K562 (cell line): Measurements from ENCODE around the gene HOXC12. TPM values are rescaled to one million over a fixed set of nuclear protein-coding genes. Genes with fewer than 3 reads are reported as not detected.
A peak's percentile ranks its signal among the peaks of the same experiment; 100 is the strongest.

Experiments used
- ATAC-seq: fragments of 200-7000 bp; cut with Tn5 transposase; 3 replicates; pipeline ENCODE4 v1.9.1; 2020; ENCODE audit warnings: moderate library complexity
- BruUV-seq: library from RNA; stranded (reverse); fragments of 400-500 nt; replicated peaks from 2 replicates; lab custom pipeline; 2021; lab: Mats Ljungman, UMichigan
- CTCF ChIA-PET: fragments of 300-600 bp; formaldehyde crosslinking; extraction: SDS; loops from one replicate; lab custom pipeline; 2021; ENCODE audit warnings: low intra/inter-chr PET ratio; lab: Yijun Ruan, JAX
- POLR2A ChIA-PET: fragments of 300-600, 350-650 bp; sonication (Branson Sonifier 250); formaldehyde crosslinking; extraction: SDS; loops from one replicate; lab custom pipeline; 2021; ENCODE audit warnings: antibody characterized with exemption, inconsistent platforms; lab: Yijun Ruan, JAX
- DNase-seq, 4 experiments: peaks; one replicate each; pipeline versions ENCODE4 v3.0.0 to v3.0.0-alpha.2; 2011 to 2018; ENCODE audit warnings: low spot score in 3 of 4, mixed read lengths in 3 of 4; ENCODE audit errors: extremely low read depth in 1 of 4
- FAIRE-seq: peaks from 2 replicates; lab custom pipeline; 2011; peaks lifted over from hg19 to GRCh38; lab: Jason Lieb, UNC
- H2AFZ ChIP-seq: 2 replicates; pipeline ENCODE4 v1.6.0; 2011; ENCODE audit warnings: low read depth, low read length, control low read depth, inconsistent platforms
- H3K27ac ChIP-seq: fragments of 200-600 bp; 3 replicates; pipeline ENCODE4 v1.8.0; 2011; ENCODE audit warnings: low read depth, mild to moderate bottlenecking, control low read depth, inconsistent platforms, low read length, moderate library complexity, mixed read lengths; ENCODE audit errors: extremely low read depth
- H3K27me3 ChIP-seq, 2 experiments: fragments of 300-600 bp in 1 of 2; 2 replicates in 1 of 2; 3 replicates in 1 of 2; pipeline versions ENCODE4 v1.6.0 to v1.8.0; 2011; ENCODE audit warnings: inconsistent platforms in 2 of 2, low read length in 2 of 2, mild to moderate bottlenecking in 1 of 2, mixed read lengths in 1 of 2, moderate library complexity in 1 of 2; ENCODE audit not compliant: control insufficient read depth in 2 of 2, insufficient read depth in 2 of 2
- H3K36me3 ChIP-seq: fragments of 300-600 bp; 3 replicates; pipeline ENCODE4 v1.8.0; 2011; ENCODE audit warnings: mild to moderate bottlenecking, low read length, inconsistent platforms; ENCODE audit not compliant: control insufficient read depth, insufficient read depth
- H3K4me1 ChIP-seq, 2 experiments: fragments of 200-600 bp in 1 of 2; replicated peaks in 1 of 2; 2 replicates in 1 of 2; 3 replicates in 1 of 2; pipeline versions ENCODE4 v1.5.1 to v1.8.0; 2011; ENCODE audit warnings: inconsistent platforms in 2 of 2, low read length in 2 of 2, mild to moderate bottlenecking in 1 of 2, mixed read lengths in 1 of 2, moderate library complexity in 1 of 2; ENCODE audit not compliant: control insufficient read depth in 2 of 2, insufficient read depth in 2 of 2
- H3K4me2 ChIP-seq: 2 replicates; pipeline ENCODE4 v1.6.1; 2011; ENCODE audit warnings: low read length, control low read depth, inconsistent platforms, mixed read lengths; ENCODE audit not compliant: insufficient read depth
- H3K4me3 ChIP-seq: fragments of 200-600 bp; sonication (generic), shearing (Covaris generic); 2 replicates; pipeline ENCODE4 v1.5.1; 2016; ENCODE audit warnings: control low read depth, inconsistent platforms
- H3K79me2 ChIP-seq: fragments of 200-600 bp; 3 replicates; pipeline ENCODE4 v1.8.0; 2011; ENCODE audit warnings: low read length, inconsistent platforms; ENCODE audit not compliant: control insufficient read depth, insufficient read depth
- H3K9ac ChIP-seq, 2 experiments: 2 replicates each; pipeline versions ENCODE4 v1.6.0 to v1.6.1; 2011; ENCODE audit warnings: low read depth in 2 of 2, low read length in 2 of 2, control low read depth in 1 of 2, inconsistent platforms in 1 of 2, mild to moderate bottlenecking in 1 of 2, mixed read lengths in 1 of 2; ENCODE audit not compliant: insufficient read depth in 1 of 2
- H3K9me1 ChIP-seq: one replicate; pipeline ENCODE4 v1.6.0; 2011; ENCODE audit warnings: inconsistent platforms, mild to moderate bottlenecking, low read length, moderate library complexity; ENCODE audit not compliant: control insufficient read depth, insufficient read depth
- H3K9me3 ChIP-seq: replicated peaks from 2 replicates; pipeline ENCODE4 v1.5.1; 2011; ENCODE audit warnings: low read depth, low read length, inconsistent platforms; ENCODE audit not compliant: control insufficient read depth, insufficient read depth
- H4K20me1 ChIP-seq: replicated peaks from 2 replicates; pipeline ENCODE4 v1.6.1; 2011; ENCODE audit warnings: low read length, inconsistent platforms, mixed read lengths; ENCODE audit not compliant: control insufficient read depth, insufficient read depth
- ATF7 ChIP-seq: fragments of 450-650 bp; IDR thresholded peaks from 2 replicates; pipeline ENCODE4 v1.7.1; 2014; ENCODE audit warnings: mild to moderate bottlenecking, moderate library complexity
- CBX3 ChIP-seq, 2 experiments: IDR thresholded peaks; 1 replicate in 1 of 2; 2 replicates in 1 of 2; pipeline ENCODE4 v1.6.1; 2012; ENCODE audit warnings: inconsistent platforms in 2 of 2, low read length in 2 of 2, borderline replicate concordance in 1 of 2, control low read depth in 1 of 2
- FOXK2 ChIP-seq, 2 experiments: fragments of 450-650 bp; IDR thresholded peaks in 1 of 2; conservative IDR thresholded peaks in 1 of 2; 2 replicates each; pipeline ENCODE4 v1.6.1; 2016; ENCODE audit warnings: low read depth in 2 of 2, mild to moderate bottlenecking in 1 of 2
- GATAD2B ChIP-seq: fragments of 450-650 bp; IDR thresholded peaks from 2 replicates; pipeline ENCODE4 v1.6.1; 2017; ENCODE audit warnings: mild to moderate bottlenecking, borderline replicate concordance
- GTF2F1 ChIP-seq: IDR thresholded peaks from 2 replicates; pipeline ENCODE4 v1.6.1; 2011; ENCODE audit warnings: low read depth, low read length, improper control_type of control experiment
- whole genome bisulfite sequencing: fragments of 100-300 bp; shearing (Covaris generic); methylation state at CpG from one replicate; pipeline ENCODE4 v1.1.6; 2016; ENCODE audit warnings: low coverage, mixed read lengths; ENCODE audit not compliant: insufficient coverage; ENCODE audit errors: missing lambda C conversion rate; 5-methylcytosine and 5-hydroxymethylcytosine counted together
- in situ Hi-C: fragments of 300-500 bp; cut with MboI; formaldehyde crosslinking; loops from 4 replicates; pipeline ENCODE4 v1.15.0; 2018; ENCODE audit warnings: inconsistent platforms, mixed read lengths
- intact Hi-C: fragments of 100-400 bp; cut with micrococcal nuclease; formaldehyde crosslinking; loops from 2 replicates; pipeline ENCODE4 v1.14.2; 2022
- polyA plus RNA-seq, 8 experiments: library from polyadenylated mRNA; depleted of rRNA in 4 of 8; stranded (reverse) in 5 of 8; unstranded in 3 of 8; fragments of >200 nt; fragmentation: Nextera tagmentation in 2 of 8; fragmentation: Illumina TruSeq in 1 of 8; extraction: Ambion mirVana in 2 of 8; extraction: Trizol in 1 of 8; gene quantifications; 2 replicates each; pipeline versions ENCODE4 v1.2.1 to v1.2.3, GENCODE V29; 2011 to 2014; ENCODE audit warnings: inconsistent platforms in 1 of 8, missing spikeins in 1 of 8
- total RNA-seq, 7 experiments: library from RNA; depleted of rRNA in 6 of 7; stranded (reverse); fragments of >200 nt in 6 of 7; fragmentation: Illumina TruSeq in 2 of 7; extraction: Trizol in 2 of 7; gene quantifications; 2 replicates each; pipeline versions ENCODE4 v1.2.1 to v1.2.3, GENCODE V29; 2011 to 2021; ENCODE audit warnings: low replicate concordance in 1 of 7
- TF ChIP-seq, protein P1 (sequence below): fragments of 250-450 bp; sonication (Bioruptor Pico); IDR thresholded peaks from 2 replicates; pipeline ENCODE4 v1.5.0; 2020; ENCODE audit warnings: mild to moderate bottlenecking
- TF ChIP-seq, protein P2 (sequence below): sonication (generic); formaldehyde crosslinking; IDR thresholded peaks from 2 replicates; pipeline ENCODE4 v1.8.0; 2022; ENCODE audit warnings: missing genetic modification reagents, mild to moderate bottlenecking, moderate library complexity, borderline replicate concordance
- TF ChIP-seq, protein P3 (sequence below), 2 experiments: fragments of 450-650 bp; conservative IDR thresholded peaks; 2 replicates each; pipeline ENCODE4 v1.6.1; 2017; ENCODE audit warnings: mild to moderate bottlenecking in 2 of 2, moderate library complexity in 2 of 2

HOXC12 gene
- total and polyA plus RNA-seq, 9 of the 15 experiments (the other 6 are each of a cell fraction or from before 2014, with no cell fraction given): 0.04 to 0.36 (median 0.11) TPM; not detected in 1

DNA sequence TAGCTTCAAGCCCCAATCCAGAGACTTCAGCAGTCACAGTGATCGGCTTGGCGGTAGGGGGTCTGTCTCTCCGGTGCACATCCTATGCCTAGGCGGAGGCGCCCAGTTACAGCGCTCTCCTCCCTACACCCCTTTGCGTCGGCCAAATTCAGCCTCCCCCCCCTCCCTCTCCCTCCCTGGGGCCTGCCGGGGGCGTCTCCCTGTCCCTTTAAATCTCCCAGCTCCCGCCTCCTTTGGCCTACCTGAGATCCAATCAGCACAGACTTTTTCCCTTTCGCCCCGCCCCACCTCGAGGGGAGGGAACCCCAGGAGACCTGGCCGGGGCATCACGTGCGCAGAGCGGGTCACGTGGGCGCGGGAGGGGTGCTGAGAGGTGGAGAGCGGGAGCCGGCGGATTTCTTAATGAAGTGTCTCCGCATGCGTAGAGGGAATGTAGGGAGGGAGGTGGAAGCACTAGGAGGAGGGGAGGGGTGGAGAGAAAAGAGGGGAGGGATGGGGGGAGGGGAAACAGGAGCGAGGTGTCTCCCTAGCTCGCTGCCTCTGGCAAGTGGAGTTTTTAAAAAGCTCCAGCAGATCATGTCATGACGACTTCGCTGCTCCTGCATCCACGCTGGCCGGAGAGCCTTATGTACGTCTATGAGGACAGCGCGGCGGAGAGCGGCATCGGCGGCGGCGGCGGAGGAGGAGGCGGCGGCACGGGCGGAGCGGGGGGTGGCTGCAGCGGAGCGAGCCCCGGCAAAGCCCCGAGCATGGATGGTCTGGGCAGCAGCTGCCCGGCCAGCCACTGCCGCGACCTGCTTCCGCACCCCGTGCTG is 16.2 kb upstream of the HOXC12 start, which contains the start of gene HOXC13:
HOXC13 (plus strand) TSS at position 506 of the 815 bp plus-strand sequence; CDS start at position 582, 76 bp downstream.
- CTCF ChIA-PET: interaction anchor here (0.6 kb wide), 2 partner anchors 9 to 699 kb away, joined by 3 to 8 read pairs; no protein-coding TSS in a partner anchor
- FAIRE-seq (peak; percentile 94), ATAC-seq (peak; percentile 99), DNase-seq (peak; percentile 96 to 98 (median 98))
- Histone ChIP-seq H3K4me2 (peak within 1 kb of the TSS; percentile 62), H3K9ac (peak within 1 kb of the TSS in 1 of 2 experiments; percentile 85; a peak in 2 of 4 replicates), H2AFZ (peak within 1 kb of the TSS; percentile 80), H3K79me2 (no peaks in the 10 kb centered on the region), H4K20me1 (no peaks in the 10 kb centered on the region), H3K9me1 (no peaks in the 10 kb centered on the region), H3K9me3 (no peaks in the 10 kb centered on the region), H3K36me3 (no peaks in the 10 kb centered on the region), H3K27ac (no peak within 1 kb of the TSS), H3K4me3 (peak within 1 kb of the TSS; percentile 15; the same call in 1 of the 2 replicates), H3K4me1 (peaks cover 0 to 24% of the 10 kb centered on the region in 2 experiments; a peak in 2 of 5 replicates), H3K27me3 (peaks cover 30 to 62% of the 10 kb centered on the region in 2 experiments)
- in situ Hi-C loops (no loop called here), intact Hi-C loops (no loop called here)
- POLR2A ChIA-PET: interaction anchor here (1.1 kb wide), 2 partner anchors 11 to 16 kb away, joined by 5 to 6 read pairs; partner anchors contain the start of gene HOXC12
- WGBS: 13% methylated on average over 26 of the region's 56 CpGs
- BruUV-seq: no TSS peak
- TF ChIP-seq, protein P1, sequence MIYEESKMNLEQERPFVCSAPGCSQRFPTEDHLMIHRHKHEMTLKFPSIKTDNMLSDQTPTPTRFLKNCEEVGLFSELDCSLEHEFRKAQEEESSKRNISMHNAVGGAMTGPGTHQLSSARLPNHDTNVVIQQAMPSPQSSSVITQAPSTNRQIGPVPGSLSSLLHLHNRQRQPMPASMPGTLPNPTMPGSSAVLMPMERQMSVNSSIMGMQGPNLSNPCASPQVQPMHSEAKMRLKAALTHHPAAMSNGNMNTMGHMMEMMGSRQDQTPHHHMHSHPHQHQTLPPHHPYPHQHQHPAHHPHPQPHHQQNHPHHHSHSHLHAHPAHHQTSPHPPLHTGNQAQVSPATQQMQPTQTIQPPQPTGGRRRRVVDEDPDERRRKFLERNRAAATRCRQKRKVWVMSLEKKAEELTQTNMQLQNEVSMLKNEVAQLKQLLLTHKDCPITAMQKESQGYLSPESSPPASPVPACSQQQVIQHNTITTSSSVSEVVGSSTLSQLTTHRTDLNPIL (CRISPR knock-in tag): no peak
- no peak for TF ChIP-seq GTF2F1
- peak; percentile 47; the same call in 1 of the 2 replicates for TF ChIP-seq ATF7
- TF ChIP-seq GATAD2B: no peak
- TF ChIP-seq CBX3 (IDR thresholded peaks at IDR 0.05; ENCODE audit: borderline replicate concordance in 1 of 2, low read length in 2 of 2): 0 out of 3 replicates have a peak, but pooled peaks of 1 of the 2 experiments have one; percentile 13
- TF ChIP-seq, protein P2, sequence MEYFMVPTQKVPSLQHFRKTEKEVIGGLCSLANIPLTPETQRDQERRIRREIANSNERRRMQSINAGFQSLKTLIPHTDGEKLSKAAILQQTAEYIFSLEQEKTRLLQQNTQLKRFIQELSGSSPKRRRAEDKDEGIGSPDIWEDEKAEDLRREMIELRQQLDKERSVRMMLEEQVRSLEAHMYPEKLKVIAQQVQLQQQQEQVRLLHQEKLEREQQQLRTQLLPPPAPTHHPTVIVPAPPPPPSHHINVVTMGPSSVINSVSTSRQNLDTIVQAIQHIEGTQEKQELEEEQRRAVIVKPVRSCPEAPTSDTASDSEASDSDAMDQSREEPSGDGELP (CRISPR knock-in tag): peak; percentile 64; the same call in 1 of the 2 replicates
- TF ChIP-seq, protein P3, sequence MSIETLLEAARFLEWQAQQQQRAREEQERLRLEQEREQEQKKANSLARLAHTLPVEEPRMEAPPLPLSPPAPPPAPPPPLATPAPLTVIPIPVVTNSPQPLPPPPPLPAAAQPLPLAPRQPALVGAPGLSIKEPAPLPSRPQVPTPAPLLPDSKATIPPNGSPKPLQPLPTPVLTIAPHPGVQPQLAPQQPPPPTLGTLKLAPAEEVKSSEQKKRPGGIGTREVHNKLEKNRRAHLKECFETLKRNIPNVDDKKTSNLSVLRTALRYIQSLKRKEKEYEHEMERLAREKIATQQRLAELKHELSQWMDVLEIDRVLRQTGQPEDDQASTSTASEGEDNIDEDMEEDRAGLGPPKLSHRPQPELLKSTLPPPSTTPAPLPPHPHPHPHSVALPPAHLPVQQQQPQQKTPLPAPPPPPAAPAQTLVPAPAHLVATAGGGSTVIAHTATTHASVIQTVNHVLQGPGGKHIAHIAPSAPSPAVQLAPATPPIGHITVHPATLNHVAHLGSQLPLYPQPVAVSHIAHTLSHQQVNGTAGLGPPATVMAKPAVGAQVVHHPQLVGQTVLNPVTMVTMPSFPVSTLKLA (conservative IDR thresholded peaks at IDR 0.05): peak; percentile 86 to 93
- TF ChIP-seq FOXK2 (conservative IDR thresholded peaks at IDR 0.05 in 1 of 2, IDR thresholded peaks at IDR 0.05 in 1 of 2; ENCODE audit: low read depth in 2 of 2): peak in 1 of 2 experiments; percentile 49; a peak in 1 of 4 replicates
